CD4-positive, alpha-beta T cell treated with Interferon gamma for 1 hour (primary cell): ENCODE data around the gene CIAO2B.
"Not testable (repeated sequence)": the region's sequence is repeated elsewhere in the genome, so short reads cannot be mapped to it uniquely, and the experiment has no call there.

Experiments used
- DNase-seq: peaks from one replicate; pipeline ENCODE4 v3.0.0-alpha.2; 2020

CIAO2B gene

GRCh38 chr16:66934138-66934838 lies at the start of gene CIAO2B:
Gene CIAO2B (minus strand): TSS chr16:66934402. CDS start chr16:66934364, 38 bp downstream.
- DNase-seq = peak; percentile 86

GRCh38 chr16:66983033-66983432 lies 48.8 kb upstream of the CIAO2B start:
- no peak for DNase-seq

- no peak for DNase-seq
Measured at GRCh38 chr16:66979011-66979717, 45.0 kb upstream of the CIAO2B start.

- DNase-seq = peak; percentile 80
Measured at GRCh38 chr16:66977341-66978113, 43.3 kb upstream of the CIAO2B start.

GRCh38 chr16:66976746-66977145 lies 42.5 kb upstream of the CIAO2B start:
- no peak for DNase-seq

GRCh38 chr16:66975302-66975893 lies 41.2 kb upstream of the CIAO2B start:
- DNase-seq = no peak

GRCh38 chr16:66974932-66975246 lies 40.7 kb upstream of the CIAO2B start:
- peak; percentile 50 for DNase-seq

GRCh38 chr16:66974156-66974931 lies 40.1 kb upstream of the CIAO2B start:
- not testable (repeated sequence) for DNase-seq

GRCh38 chr16:66973716-66974115 lies 39.5 kb upstream of the CIAO2B start:
- DNase-seq = no peak

GRCh38 chr16:66972983-66973382 lies 38.8 kb upstream of the CIAO2B start:
- DNase-seq = no peak

- DNase-seq = no peak
Measured at GRCh38 chr16:66970775-66971720, 36.8 kb upstream of the CIAO2B start.

GRCh38 chr16:66968847-66969246 lies 34.6 kb upstream of the CIAO2B start:
- DNase-seq = no peak

GRCh38 chr16:66964049-66964448 lies 29.8 kb upstream of the CIAO2B start:
- no peak for DNase-seq

- DNase-seq = no peak
Measured at GRCh38 chr16:66961914-66962313, 27.7 kb upstream of the CIAO2B start.

- peak; percentile 47 for DNase-seq
Measured at GRCh38 chr16:66961065-66961744, 27.0 kb upstream of the CIAO2B start, which contains the start of gene CES3. Gene CES3 (plus strand): TSS chr16:66961266. CDS start chr16:66961308, 42 bp downstream.

- DNase-seq = no peak
Measured at GRCh38 chr16:66960270-66960669, 26.1 kb upstream of the CIAO2B start.

GRCh38 chr16:66959704-66960161 lies 25.5 kb upstream of the CIAO2B start:
- peak; percentile 4 for DNase-seq

GRCh38 chr16:66958857-66959703 lies 24.9 kb upstream of the CIAO2B start:
- no peak for DNase-seq

- not testable (repeated sequence) for DNase-seq
Measured at GRCh38 chr16:66956154-66956457, 21.9 kb upstream of the CIAO2B start.
